OCI-LY1 (cell line): ENCODE results near the gene GPR176.

Experiments used
- H2AFZ ChIP-seq: fragments of 200-600 bp; sonication (generic), shearing (Covaris generic); 2 replicates; pipeline ENCODE4 v1.6.0; 2014; ENCODE audit warnings: antibody characterized with exemption, mild to moderate bottlenecking, low read length
- H3F3A ChIP-seq: fragments of 200-600 bp; sonication (generic), shearing (Covaris generic); 2 replicates; pipeline ENCODE4 v1.6.0; 2014; ENCODE audit warnings: mild to moderate bottlenecking, antibody characterized with exemption, low read length, moderate library complexity; ENCODE audit not compliant: insufficient read depth
- H3K27ac ChIP-seq: fragments of 200-600 bp; sonication (generic); 2 replicates; pipeline ENCODE4 v1.5.1; 2014; ENCODE audit warnings: low read length, mixed run types, mild to moderate bottlenecking, low read depth; ENCODE audit not compliant: poor library complexity, severe bottlenecking
- H3K27me3 ChIP-seq: fragments of 200-600 bp; sonication (generic); 2 replicates; pipeline ENCODE4 v1.6.0; 2014; ENCODE audit warnings: antibody characterized with exemption, mild to moderate bottlenecking, low read length, moderate library complexity; ENCODE audit not compliant: insufficient read depth
- H3K36me3 ChIP-seq: fragments of 200-600 bp; sonication (generic); 2 replicates; pipeline ENCODE4 v1.6.1; 2014; ENCODE audit warnings: mild to moderate bottlenecking, antibody characterized with exemption, low read length, moderate library complexity, mixed read lengths; ENCODE audit not compliant: insufficient read depth
- H3K4me1 ChIP-seq: fragments of 200-600 bp; sonication (generic); 2 replicates; pipeline ENCODE4 v1.5.1; 2014; ENCODE audit warnings: mild to moderate bottlenecking, low read length, moderate library complexity; ENCODE audit not compliant: insufficient read depth, severe bottlenecking
- H3K4me2 ChIP-seq: fragments of 200-600 bp; sonication (generic), shearing (Covaris generic); 2 replicates; pipeline ENCODE4 v1.6.1; 2014; ENCODE audit warnings: low read length
- H3K4me3 ChIP-seq: fragments of 200-600 bp; sonication (generic); 2 replicates; pipeline ENCODE4 v1.5.1; 2014; ENCODE audit warnings: low read length, low read depth, mild to moderate bottlenecking, mixed read lengths; ENCODE audit not compliant: poor library complexity, severe bottlenecking
- H3K79me2 ChIP-seq: fragments of 200-600 bp; shearing (Covaris generic); 2 replicates; pipeline ENCODE4 v1.6.1; 2016; ENCODE audit warnings: mixed run types, low read length, mixed read lengths; ENCODE audit not compliant: insufficient read depth
- H3K9ac ChIP-seq: fragments of 200-600 bp; sonication (generic), shearing (Covaris generic); 2 replicates; pipeline ENCODE4 v1.6.1; 2014; ENCODE audit warnings: mild to moderate bottlenecking, low read length, mixed read lengths
- H3K9me2 ChIP-seq: fragments of 200-600 bp; sonication (generic), shearing (Covaris generic); 2 replicates; pipeline ENCODE4 v1.6.1; 2014; ENCODE audit warnings: low read depth, mild to moderate bottlenecking, low read length, mixed read lengths
- H3K9me3 ChIP-seq: fragments of 200-600 bp; shearing (Covaris generic); 2 replicates; pipeline ENCODE4 v1.6.1; 2014; ENCODE audit warnings: low read length, mixed read lengths
- H4K20me1 ChIP-seq: fragments of 200-600 bp; sonication (generic), shearing (Covaris generic); 2 replicates; pipeline ENCODE4 v1.6.0; 2016; ENCODE audit warnings: mild to moderate bottlenecking, low read length; ENCODE audit not compliant: insufficient read depth
- EZH2 ChIP-seq: fragments of 200-600 bp; sonication (generic), shearing (Covaris generic); IDR thresholded peaks from 2 replicates; pipeline ENCODE4 v1.8.0; 2017; ENCODE audit warnings: borderline replicate concordance, mixed run types, mild to moderate bottlenecking, antibody characterized with exemption, low read length, moderate library complexity, mixed read lengths
- TF ChIP-seq, protein P1 (sequence below): fragments of 200-600 bp; sonication (generic), shearing (Covaris generic); IDR thresholded peaks from 2 replicates; pipeline ENCODE4 v1.5.1; 2017; ENCODE audit warnings: mild to moderate bottlenecking, antibody characterized with exemption, low read length, moderate library complexity, mixed read lengths

The GPR176 gene

DNA sequence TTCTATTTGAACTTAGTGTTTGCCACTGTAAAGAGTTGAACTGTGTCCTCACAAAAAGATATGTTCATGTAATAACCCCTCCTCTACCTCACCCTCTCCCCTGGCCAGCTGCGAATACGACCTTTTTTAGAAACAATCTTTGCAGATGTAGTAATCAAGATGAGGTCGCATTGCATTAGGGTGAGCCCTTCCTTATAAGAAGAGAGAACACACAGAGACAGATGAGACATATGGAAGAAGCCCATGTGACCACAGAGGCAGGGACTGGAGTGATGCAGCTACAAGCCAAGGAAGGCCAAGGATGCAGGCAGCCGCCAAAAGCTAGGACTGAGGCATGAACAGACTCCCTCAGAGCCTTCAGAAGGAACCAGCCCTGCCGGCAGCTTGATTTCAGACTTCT, 27.6 kb downstream of the GPR176 start:
- no peaks in the 10 kb centered on the region for H3K79me2 ChIP-seq
- no peaks in the 10 kb centered on the region for H3K27me3 ChIP-seq
- H3K9ac ChIP-seq, result no peak overlapping the region
- no peaks in the 10 kb centered on the region for H3K9me3 ChIP-seq
- no peak overlapping the region for H3K4me2 ChIP-seq
- H3K9me2 ChIP-seq, result no peaks in the 10 kb centered on the region
- H4K20me1 ChIP-seq, result no peaks in the 10 kb centered on the region
- TF ChIP-seq, protein P1, sequence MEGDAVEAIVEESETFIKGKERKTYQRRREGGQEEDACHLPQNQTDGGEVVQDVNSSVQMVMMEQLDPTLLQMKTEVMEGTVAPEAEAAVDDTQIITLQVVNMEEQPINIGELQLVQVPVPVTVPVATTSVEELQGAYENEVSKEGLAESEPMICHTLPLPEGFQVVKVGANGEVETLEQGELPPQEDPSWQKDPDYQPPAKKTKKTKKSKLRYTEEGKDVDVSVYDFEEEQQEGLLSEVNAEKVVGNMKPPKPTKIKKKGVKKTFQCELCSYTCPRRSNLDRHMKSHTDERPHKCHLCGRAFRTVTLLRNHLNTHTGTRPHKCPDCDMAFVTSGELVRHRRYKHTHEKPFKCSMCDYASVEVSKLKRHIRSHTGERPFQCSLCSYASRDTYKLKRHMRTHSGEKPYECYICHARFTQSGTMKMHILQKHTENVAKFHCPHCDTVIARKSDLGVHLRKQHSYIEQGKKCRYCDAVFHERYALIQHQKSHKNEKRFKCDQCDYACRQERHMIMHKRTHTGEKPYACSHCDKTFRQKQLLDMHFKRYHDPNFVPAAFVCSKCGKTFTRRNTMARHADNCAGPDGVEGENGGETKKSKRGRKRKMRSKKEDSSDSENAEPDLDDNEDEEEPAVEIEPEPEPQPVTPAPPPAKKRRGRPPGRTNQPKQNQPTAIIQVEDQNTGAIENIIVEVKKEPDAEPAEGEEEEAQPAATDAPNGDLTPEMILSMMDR, result no peak
- TF ChIP-seq EZH2, result no peak
- no peaks in the 10 kb centered on the region for H3K4me1 ChIP-seq
- H3K36me3 ChIP-seq, result no peaks in the 10 kb centered on the region
- no peak overlapping the region for H3K27ac ChIP-seq
- H3F3A ChIP-seq, result no peaks in the 10 kb centered on the region
- no peak overlapping the region for H3K4me3 ChIP-seq
- no peak overlapping the region for H2AFZ ChIP-seq

DNA sequence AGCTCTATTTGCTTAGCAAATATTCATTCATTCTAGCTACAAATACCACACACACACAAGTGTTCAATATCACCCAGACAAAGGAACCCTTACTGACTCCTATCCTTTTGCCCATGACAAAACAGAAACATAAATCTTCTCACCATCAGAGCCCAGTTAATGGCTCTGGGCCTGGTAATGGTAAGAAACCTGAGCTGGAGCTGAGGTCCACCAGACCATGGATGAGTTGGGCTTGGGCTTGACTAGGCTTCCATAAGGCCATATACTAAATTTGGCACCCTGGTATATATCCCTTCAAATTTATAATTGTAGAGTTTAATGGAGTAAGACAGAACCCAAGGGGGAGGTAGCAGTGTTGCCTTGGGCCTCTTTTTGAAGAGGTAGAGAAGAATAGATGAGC, 29.4 kb downstream of the GPR176 start:
- Histone ChIP-seq H3K4me1 (no peaks in the 10 kb centered on the region), H3K36me3 (no peaks in the 10 kb centered on the region), H3K27me3 (no peaks in the 10 kb centered on the region), H2AFZ (no peak overlapping the region), H3K27ac (no peak overlapping the region), H4K20me1 (no peaks in the 10 kb centered on the region), H3K4me2 (no peak overlapping the region), H3F3A (no peaks in the 10 kb centered on the region), H3K9me3 (no peaks in the 10 kb centered on the region), H3K9ac (no peak overlapping the region), H3K4me3 (no peak overlapping the region), H3K9me2 (no peaks in the 10 kb centered on the region), H3K79me2 (no peaks in the 10 kb centered on the region)
- TF ChIP-seq, protein P1, result no peak
- no peak for TF ChIP-seq EZH2

DNA sequence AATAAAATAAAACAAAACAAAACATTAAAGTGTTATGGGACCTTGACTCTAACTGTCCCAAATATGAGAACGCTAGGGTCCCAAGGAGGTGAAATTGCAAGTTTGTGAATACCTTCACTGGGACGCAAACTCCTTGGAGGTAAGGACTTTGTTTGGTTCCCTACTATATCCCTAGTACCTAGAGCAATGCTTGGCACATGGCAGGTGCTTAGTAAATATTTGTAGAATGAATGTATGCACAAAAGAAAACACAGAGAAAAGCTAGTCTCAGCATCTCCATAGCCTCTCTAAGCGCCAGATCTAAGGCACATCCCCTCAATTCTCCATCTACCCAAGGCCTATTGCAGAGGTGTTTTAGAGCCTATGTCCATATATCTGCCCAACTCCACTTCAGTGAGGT, 30.5 kb downstream of the GPR176 start:
- no peak overlapping the region for H3K9ac ChIP-seq
- no peaks in the 10 kb centered on the region for H3K27me3 ChIP-seq
- no peaks in the 10 kb centered on the region for H3K79me2 ChIP-seq
- no peak overlapping the region for H2AFZ ChIP-seq
- H3K27ac ChIP-seq, result no peak overlapping the region
- no peak overlapping the region for H3K4me2 ChIP-seq
- no peaks in the 10 kb centered on the region for H4K20me1 ChIP-seq
- H3K9me3 ChIP-seq, result no peaks in the 10 kb centered on the region
- TF ChIP-seq, protein P1, result no peak
- H3K36me3 ChIP-seq, result no peaks in the 10 kb centered on the region
- no peaks in the 10 kb centered on the region for H3K9me2 ChIP-seq
- H3K4me1 ChIP-seq, result no peaks in the 10 kb centered on the region
- H3K4me3 ChIP-seq, result no peak overlapping the region
- H3F3A ChIP-seq, result no peaks in the 10 kb centered on the region
